NCI-H774 (cell line): ENCODE results near the gene ADH7.
"Not testable (repeated sequence)": the region's sequence is repeated elsewhere in the genome, so short reads cannot be mapped to it uniquely, and the experiment has no call there.

ENCODE experiments used
- DNase-seq: peaks from one replicate; lab custom pipeline; 2025; lab: John Stamatoyannopoulos, UW

ADH7 gene

DNA sequence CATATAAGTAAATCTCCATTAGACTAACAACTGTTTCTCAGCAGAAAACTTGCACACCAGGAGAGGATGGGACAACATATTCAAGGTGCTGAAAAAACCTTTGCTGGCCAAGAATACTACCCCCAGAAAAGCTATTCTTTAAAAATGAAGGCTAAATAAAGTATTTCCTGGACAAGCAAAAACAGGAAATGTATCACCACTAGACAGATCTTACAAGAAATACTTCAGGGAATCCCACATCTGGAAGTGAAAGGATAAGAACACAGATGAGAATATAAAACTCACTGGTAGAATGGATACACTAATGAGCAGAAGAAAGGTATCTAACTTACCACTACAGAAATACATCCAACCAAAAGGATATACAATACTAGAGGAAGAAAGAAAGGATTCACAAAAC lies 55.6 kb downstream of the ADH7 start:
- DNase-seq: no peak

DNA sequence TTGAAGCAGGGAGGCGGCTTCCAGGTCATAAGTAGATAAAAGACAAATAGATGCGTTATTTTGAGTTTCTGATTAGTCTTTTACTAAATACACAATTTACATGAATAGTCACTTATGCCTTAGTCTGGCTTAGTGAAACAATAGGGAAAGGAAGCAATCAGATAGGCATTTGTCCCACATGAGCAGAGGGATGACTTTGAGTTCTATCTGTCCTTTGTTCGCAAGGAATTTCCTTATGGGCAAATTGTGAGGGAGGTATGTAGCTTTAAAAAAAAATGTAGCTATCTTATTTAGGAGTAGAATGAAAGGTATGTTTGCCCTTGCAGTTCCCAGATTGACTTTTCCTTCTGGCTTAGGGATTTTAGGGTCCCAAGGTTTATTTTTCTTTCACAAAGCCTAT lies 56.3 kb downstream of the ADH7 start:
- DNase-seq: no peak

DNA sequence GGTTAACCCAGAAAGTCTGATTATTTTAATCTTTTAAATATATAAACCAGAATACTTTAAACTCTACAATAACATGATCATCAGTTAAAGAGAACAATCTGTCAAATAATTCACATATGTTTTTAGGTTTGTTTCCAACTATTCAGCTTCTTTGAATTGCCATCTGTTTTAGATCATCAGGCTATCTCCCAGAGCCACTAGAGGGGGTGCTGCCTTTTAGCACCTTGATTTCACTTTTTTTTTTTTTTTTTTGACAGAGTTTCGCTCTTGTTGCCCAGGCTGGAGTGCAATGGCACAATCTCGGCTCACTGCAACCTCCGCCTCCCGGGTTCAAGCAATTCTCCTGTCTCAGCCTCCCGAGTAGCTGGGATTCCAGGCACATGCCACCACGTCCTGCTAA lies 57.8 kb downstream of the ADH7 start:
- not testable (repeated sequence) for DNase-seq

DNA sequence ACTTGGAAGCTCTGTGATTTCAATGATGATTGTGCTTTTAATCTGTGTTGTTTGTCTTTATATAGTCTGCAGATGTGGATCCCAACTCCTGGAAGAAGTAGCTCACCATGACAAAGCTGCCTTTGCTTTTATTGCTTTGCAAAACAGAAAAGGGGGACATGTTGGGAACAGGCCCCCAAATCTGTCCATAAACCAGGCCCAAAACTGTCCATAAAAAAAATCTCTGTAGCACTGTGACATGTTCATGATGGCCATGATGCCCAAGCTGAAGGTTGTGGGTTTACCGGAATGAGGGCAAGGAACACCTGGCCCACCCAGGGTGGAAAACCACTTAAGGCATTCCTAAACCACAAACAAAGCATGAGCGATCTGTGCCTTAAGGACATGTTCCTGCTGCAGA lies 62.7 kb downstream of the ADH7 start:
- DNase-seq: not testable (repeated sequence)

DNA sequence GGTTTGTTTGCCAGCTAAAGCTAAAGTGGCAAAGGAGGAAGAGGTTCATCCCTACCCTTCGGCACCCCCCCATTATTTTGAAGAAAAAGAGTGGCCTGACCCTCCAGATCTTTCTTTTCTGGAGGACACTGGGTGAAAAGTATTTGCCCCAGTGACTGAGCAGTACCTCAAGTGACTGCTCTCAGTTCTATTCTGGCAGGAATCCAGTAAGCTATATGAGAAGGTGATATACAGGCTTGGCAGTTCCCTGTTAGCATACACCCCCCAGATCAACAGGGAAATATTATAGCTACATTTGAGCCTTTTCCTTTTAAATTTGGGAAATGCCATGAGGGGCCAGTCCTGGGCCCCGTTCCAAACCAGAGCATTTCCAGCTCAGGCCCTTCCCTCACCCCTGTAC lies 67.3 kb downstream of the ADH7 start:
- not testable (repeated sequence) for DNase-seq

DNA sequence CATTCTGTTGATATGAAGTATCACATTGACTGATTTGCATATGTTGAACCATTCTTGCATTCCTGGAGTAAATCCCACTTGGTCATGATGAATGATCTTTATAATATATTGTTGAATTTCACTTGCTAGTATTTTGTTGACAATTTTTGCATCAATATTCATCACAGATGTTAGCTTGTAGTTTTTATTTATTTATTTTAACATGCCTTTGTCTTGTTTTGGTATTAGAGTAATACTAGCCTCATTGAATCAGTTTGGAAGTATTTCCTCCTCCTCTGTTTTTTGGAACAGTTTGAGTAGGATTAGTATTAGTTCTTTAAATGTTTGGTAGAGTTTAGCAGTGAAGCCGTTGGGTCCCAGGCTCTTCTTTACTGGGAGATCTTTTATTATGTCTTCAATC lies 68.7 kb downstream of the ADH7 start:
- no peak for DNase-seq

DNA sequence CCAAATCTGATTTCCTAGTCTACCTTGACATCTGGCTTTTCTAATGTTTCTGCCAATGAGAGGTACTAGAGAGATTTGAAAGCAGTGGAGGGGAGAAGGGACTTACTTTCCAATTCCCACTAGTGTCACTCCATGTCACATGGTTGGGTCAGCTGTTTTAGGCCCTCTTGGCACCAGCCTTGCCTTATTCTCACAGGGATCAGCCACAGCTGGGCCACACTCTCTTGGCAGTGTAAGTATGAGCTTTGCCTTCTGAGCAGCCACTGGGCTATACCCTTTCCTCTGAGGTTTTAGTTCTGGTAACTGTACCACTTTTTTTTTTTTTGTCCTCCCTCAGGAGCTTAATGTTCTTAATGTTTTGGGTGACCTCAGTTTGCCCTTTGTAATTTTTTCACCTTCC lies 72.4 kb downstream of the ADH7 start:
- no peak for DNase-seq
